MG63 (cell line): ENCODE results near the gene SLC12A6. TPM values are rescaled to one million over a fixed set of nuclear protein-coding genes. Genes with fewer than 3 reads are reported as not detected.
"Not testable (repeated sequence)": the region's sequence is repeated elsewhere in the genome, so short reads cannot be mapped to it uniquely, and the experiment has no call there.

Experiments used
- DNase-seq: peaks from one replicate; pipeline ENCODE4 v3.0.0-alpha.2; 2020
- H3K27me3 ChIP-seq: fragments of 250-450 bp; sonication (Bioruptor Pico); 2 replicates; pipeline ENCODE4 v1.5.1; 2020; ENCODE audit warnings: mild to moderate bottlenecking, moderate library complexity
- H3K36me3 ChIP-seq: fragments of 250-450 bp; sonication (Bioruptor Pico); 2 replicates; pipeline ENCODE4 v1.5.1; 2020; ENCODE audit warnings: mild to moderate bottlenecking, moderate library complexity
- H3K4me3 ChIP-seq: fragments of 250-450 bp; sonication (Bioruptor Pico); 2 replicates; pipeline ENCODE4 v1.5.1; 2020; ENCODE audit warnings: mild to moderate bottlenecking, moderate library complexity
- H3K9me3 ChIP-seq: fragments of 250-450 bp; sonication (Bioruptor Pico); 2 replicates; pipeline ENCODE4 v1.5.1; 2020; ENCODE audit warnings: mild to moderate bottlenecking, moderate library complexity
- total RNA-seq: library from RNA; depleted of rRNA; stranded (reverse); fragments of >200 nt; shearing (Covaris generic); gene quantifications from 2 replicates; pipeline ENCODE4 v1.2.3, GENCODE V29; 2014; ENCODE audit warnings: low replicate concordance; rRNA removed

The SLC12A6 gene
- total RNA-seq, 1 experiment from 2014 or later = 1.1 TPM

- no peaks in the 10 kb centered on the region for H3K27me3 ChIP-seq
- H3K4me3 ChIP-seq = no peak overlapping the region
- H3K9me3 ChIP-seq = no peaks in the 10 kb centered on the region
- DNase-seq = no peak
- H3K36me3 ChIP-seq = peaks cover 21% of the 10 kb centered on the region
These were observed 131.6 kb downstream of the SLC12A6 start for GRCh38 chr15:34206011-34206410.

- DNase-seq = no peak
- Histone ChIP-seq H3K36me3 (peaks cover 26% of the 10 kb centered on the region), H3K9me3 (no peaks in the 10 kb centered on the region), H3K4me3 (no peak overlapping the region), H3K27me3 (no peaks in the 10 kb centered on the region)
These were observed 133.6 kb downstream of the SLC12A6 start for GRCh38 chr15:34203936-34204335.

- Histone ChIP-seq H3K9me3 (no peaks in the 10 kb centered on the region), H3K4me3 (no peak overlapping the region), H3K36me3 (peaks cover 26% of the 10 kb centered on the region), H3K27me3 (no peaks in the 10 kb centered on the region)
- DNase-seq = no peak
These were observed 134.3 kb downstream of the SLC12A6 start for GRCh38 chr15:34203305-34203704.

- DNase-seq, H3K9me3 ChIP-seq, H3K36me3 ChIP-seq, H3K4me3 ChIP-seq, H3K27me3 ChIP-seq: not testable (repeated sequence)
These were observed 144.3 kb downstream of the SLC12A6 start for GRCh38 chr15:34193272-34193671.

- no peaks in the 10 kb centered on the region for H3K27me3 ChIP-seq
- H3K36me3 ChIP-seq = peaks cover 14% of the 10 kb centered on the region
- H3K9me3 ChIP-seq = no peaks in the 10 kb centered on the region
- DNase-seq = no peak
- no peak overlapping the region for H3K4me3 ChIP-seq
These were observed 148.9 kb downstream of the SLC12A6 start for GRCh38 chr15:34188711-34189110.

GRCh38 chr15:34185666-34186065 lies 151.9 kb downstream of the SLC12A6 start:
- Histone ChIP-seq H3K36me3 (peaks cover 17% of the 10 kb centered on the region), H3K27me3 (no peaks in the 10 kb centered on the region), H3K9me3 (no peaks in the 10 kb centered on the region), H3K4me3 (no peak overlapping the region)
- DNase-seq = no peak

- H3K4me3 ChIP-seq = no peak overlapping the region
- DNase-seq = no peak
- no peaks in the 10 kb centered on the region for H3K27me3 ChIP-seq
- H3K9me3 ChIP-seq = no peaks in the 10 kb centered on the region
- peaks cover 17% of the 10 kb centered on the region for H3K36me3 ChIP-seq
These were observed 154.6 kb downstream of the SLC12A6 start for GRCh38 chr15:34182942-34183341.

Other genes with a start within 250 kb of the SLC12A6 start
- gene EMC7, start 235.9 kb downstream of the SLC12A6 start, total RNA-seq = 59.0 and 66.2 TPM in 2 replicates
- gene PGBD4, start 235.7 kb downstream of the SLC12A6 start, total RNA-seq = 0.76 and 1.6 TPM in 2 replicates
- 38.1 and 62.4 TPM in 2 replicates for gene KATNBL1, start 127.7 kb downstream of the SLC12A6 start, total RNA-seq
- gene EMC4, start 112.8 kb downstream of the SLC12A6 start, total RNA-seq = 195 and 222 TPM in 2 replicates
- 180 and 290 TPM in 2 replicates for gene NOP10, start 5.4 kb upstream of the SLC12A6 start, total RNA-seq
- not detected in 2 replicates for gene NUTM1, start 5.5 kb upstream of the SLC12A6 start, total RNA-seq
- gene LPCAT4, start 29.4 kb upstream of the SLC12A6 start, total RNA-seq = 2.2 and 4.4 TPM in 2 replicates
- gene GOLGA8A, start 100.0 kb upstream of the SLC12A6 start, total RNA-seq = 5.7 and 10.9 TPM in 2 replicates
- gene GOLGA8B, start 245.9 kb upstream of the SLC12A6 start, total RNA-seq = 16.5 and 54.0 TPM in 2 replicates